ENCODE measurements around the gene TRIM51G.
"Not testable (repeated sequence)": the region's sequence is repeated elsewhere in the genome, so short reads cannot be mapped to it uniquely, and the experiment has no call there.

DNA sequence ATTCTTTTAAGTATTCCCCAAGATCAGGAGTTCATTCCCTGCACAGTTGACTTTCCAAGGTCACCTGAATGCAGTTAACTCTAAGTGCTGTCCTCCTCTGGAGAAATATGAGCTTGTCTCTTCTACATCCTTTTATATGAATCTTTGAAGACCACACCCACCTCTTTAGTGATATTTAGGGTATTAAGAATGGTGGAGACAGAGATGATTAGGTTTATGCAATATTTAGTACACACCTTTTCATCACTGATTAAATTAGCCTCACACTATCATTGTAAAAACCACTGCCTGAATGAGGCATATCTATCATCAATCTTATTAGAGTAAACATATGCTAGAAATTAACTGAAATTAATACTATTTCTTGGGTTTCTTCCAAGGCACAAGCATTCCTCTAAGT, at the start of gene TRIM51G:
- TF ChIP-seq POLR2A (IDR thresholded peaks at IDR 0.05), result not testable (repeated sequence)
- TF ChIP-seq, protein P1, sequence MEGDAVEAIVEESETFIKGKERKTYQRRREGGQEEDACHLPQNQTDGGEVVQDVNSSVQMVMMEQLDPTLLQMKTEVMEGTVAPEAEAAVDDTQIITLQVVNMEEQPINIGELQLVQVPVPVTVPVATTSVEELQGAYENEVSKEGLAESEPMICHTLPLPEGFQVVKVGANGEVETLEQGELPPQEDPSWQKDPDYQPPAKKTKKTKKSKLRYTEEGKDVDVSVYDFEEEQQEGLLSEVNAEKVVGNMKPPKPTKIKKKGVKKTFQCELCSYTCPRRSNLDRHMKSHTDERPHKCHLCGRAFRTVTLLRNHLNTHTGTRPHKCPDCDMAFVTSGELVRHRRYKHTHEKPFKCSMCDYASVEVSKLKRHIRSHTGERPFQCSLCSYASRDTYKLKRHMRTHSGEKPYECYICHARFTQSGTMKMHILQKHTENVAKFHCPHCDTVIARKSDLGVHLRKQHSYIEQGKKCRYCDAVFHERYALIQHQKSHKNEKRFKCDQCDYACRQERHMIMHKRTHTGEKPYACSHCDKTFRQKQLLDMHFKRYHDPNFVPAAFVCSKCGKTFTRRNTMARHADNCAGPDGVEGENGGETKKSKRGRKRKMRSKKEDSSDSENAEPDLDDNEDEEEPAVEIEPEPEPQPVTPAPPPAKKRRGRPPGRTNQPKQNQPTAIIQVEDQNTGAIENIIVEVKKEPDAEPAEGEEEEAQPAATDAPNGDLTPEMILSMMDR (IDR thresholded peaks at IDR 0.05), result not testable (repeated sequence)

Measured in lower leg skin (tissue), 3 donors.